Heart left ventricle (tissue), 16 donors: ENCODE measurements around the gene TNRC6A. TPM values are rescaled to one million over a fixed set of nuclear protein-coding genes. Genes with fewer than 3 reads are reported as not detected.

Experiments used
- ATAC-seq, 4 donors: fragments of 200-7000 bp; cut with Tn5 transposase; one replicate each; pipeline ENCODE4 v1.9.1; 2020 to 2022; ENCODE audit warnings: moderate library complexity in 4 of 4, mild to moderate bottlenecking in 3 of 4, moderate number of reproducible peaks in 1 of 4
- DNase-seq, 5 donors: peaks; one replicate each; pipeline ENCODE4 v3.0.0-alpha.2; 2020
- H3K27ac ChIP-seq, 12 donors: fragments of 200-600 bp; sonication (generic) in 4 of 12; one replicate each; pipeline versions ENCODE4 v1.5.0 to v1.8.0; 2016 to 2022; ENCODE audit warnings: mild to moderate bottlenecking in 2 of 12
- H3K27me3 ChIP-seq, 9 donors: fragments of 200-600 bp; sonication (generic) in 2 of 9; one replicate each; pipeline versions ENCODE4 v1.5.1 to v1.8.0; 2016 to 2022; ENCODE audit warnings: mild to moderate bottlenecking in 3 of 9
- H3K36me3 ChIP-seq, 9 donors: fragments of 200-600 bp; sonication (generic) in 2 of 9; one replicate each; pipeline versions ENCODE4 v1.5.0 to v1.8.0; 2018 to 2022; ENCODE audit warnings: mild to moderate bottlenecking in 2 of 9
- H3K4me1 ChIP-seq, 12 donors: fragments of 200-600 bp; sonication (generic) in 4 of 12; one replicate each; pipeline versions ENCODE4 v1.5.0 to v1.8.0; 2016 to 2022; ENCODE audit warnings: mild to moderate bottlenecking in 3 of 12
- H3K4me3 ChIP-seq, 12 donors: fragments of 200-600 bp; sonication (generic) in 4 of 12; one replicate each; pipeline versions ENCODE4 v1.5.0 to v1.8.0; 2017 to 2022; ENCODE audit warnings: mild to moderate bottlenecking in 9 of 12, moderate library complexity in 4 of 12
- H3K9me3 ChIP-seq, 12 donors: fragments of 200-600 bp; sonication (generic) in 4 of 12; one replicate each; pipeline versions ENCODE4 v1.5.0 to v1.8.0; 2016 to 2022; ENCODE audit warnings: mild to moderate bottlenecking in 1 of 12
- POLR2A ChIP-seq, 2 donors: fragments of 450-650 bp; IDR thresholded peaks; one replicate each; pipeline ENCODE4 v1.6.1; 2017; ENCODE audit warnings: antibody characterized with exemption in 2 of 2, mild to moderate bottlenecking in 2 of 2, moderate library complexity in 2 of 2
- WGBS, 4 donors: extraction: QIAGEN DNeasy Blood & Tissue Kit in 2 of 4; methylation state at CpG; one replicate each; pipeline versions ENCODE4 v1.1.5 to v1.1.7; 2013 to 2018; 5-methylcytosine and 5-hydroxymethylcytosine counted together
- intact Hi-C, 10 donors: fragments of 100-400 bp; cut with DNase I; formaldehyde crosslinking; loops; one replicate each; pipeline versions ENCODE4 v1.11.1 to v1.14.2; 2022
- polyA plus RNA-seq, 2 donors: library from polyadenylated mRNA; stranded (reverse); fragments of 200-250 nt; gene quantifications; one replicate each; pipeline ENCODE4 v1.2.3, GENCODE V29; 2013
- total RNA-seq, 9 donors: library from RNA; depleted of rRNA in 2 of 9; stranded (reverse); fragments of >200 nt in 2 of 9; fragmentation: NEBNext Ultra II Directional in 3 of 9; extraction: Animal tissue kit (Norgen Biotek cat#: 25700) in 3 of 9; gene quantifications; one replicate each; pipeline versions ENCODE4 v1.1.0 to v1.2.4, GENCODE V29; 2016 to 2023
- TF ChIP-seq, protein P1 (sequence below), 12 donors: fragments of 200-600 bp; sonication (generic) in 4 of 12; IDR thresholded peaks; one replicate each; pipeline versions ENCODE4 v1.5.0 to v1.8.0; 2018 to 2022; ENCODE audit warnings: antibody characterized with exemption in 12 of 12, mild to moderate bottlenecking in 5 of 12
- donor health status: ischemic (EF 13 %, LVEDD 7.1; RV severe dilation, severe dysfunction).
- donor health status: healthy with polysubstance abuse.
- donor health status: DM: no; HTN: yes; CAD: no.
- donor health status: DM: no; HTN: no; CAD: no.
- donor health status: ischemic (EF 25% LVEDD 6.9; RV normal size, moderate dysfunction).
- donor health status: ischemic (EF 25% LVEDD 5.7; RV mildly dilated, moderate dysfunction).
- donor health status: healthy.
- donor health status: DM: yes; HTN: yes; CAD: no.
- donor health status: ischemic (EF 35%, LVEDD 5.7; RV mildly dilated, moderate dysfunction).
- donor health status: nonischemic (EF 11% LVEDD 7.7; RV severe dilation, severe dysfunction).
- donor health status: DM: yes; HTN: yes; CAD: no.
- donor health status: PGD.
- donor health status: ischemic (EF 29% LVEDD 5.4; RV normal size, mild dysfunction).
- donor health status: nonischemic (EF 23%, LVEDD 6.1; RV moderate dilation, normal function).

TNRC6A gene
- total and polyA plus RNA-seq, 11 donors: 16.0 to 53.1 (median 35.5) TPM

DNA sequence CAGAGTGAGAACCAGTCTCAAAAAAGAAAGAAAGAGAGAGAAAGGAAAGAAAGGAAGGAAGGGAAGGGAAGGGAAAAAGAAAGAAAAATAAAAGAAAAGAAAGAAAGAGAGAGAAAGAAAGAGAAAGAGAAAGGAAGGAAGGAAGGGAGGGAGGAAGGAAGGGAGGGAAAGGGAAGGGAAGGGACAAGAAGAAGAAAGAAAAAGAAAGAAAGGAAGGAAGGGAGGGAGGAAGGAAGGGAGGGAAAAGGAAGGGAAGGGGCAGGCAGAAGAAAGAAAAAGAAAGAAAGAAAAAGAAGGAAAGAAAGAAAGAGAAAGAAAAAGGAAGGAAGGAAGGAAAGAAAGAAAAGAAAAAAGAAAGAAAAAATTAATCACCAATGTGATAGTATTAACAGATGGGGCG lies 132.0 kb downstream of the TNRC6A start:
- 73 to 86% (median 77%) methylated on average over 1 of the region's 1 CpG for WGBS, 4 donors
- TF ChIP-seq, protein P1, sequence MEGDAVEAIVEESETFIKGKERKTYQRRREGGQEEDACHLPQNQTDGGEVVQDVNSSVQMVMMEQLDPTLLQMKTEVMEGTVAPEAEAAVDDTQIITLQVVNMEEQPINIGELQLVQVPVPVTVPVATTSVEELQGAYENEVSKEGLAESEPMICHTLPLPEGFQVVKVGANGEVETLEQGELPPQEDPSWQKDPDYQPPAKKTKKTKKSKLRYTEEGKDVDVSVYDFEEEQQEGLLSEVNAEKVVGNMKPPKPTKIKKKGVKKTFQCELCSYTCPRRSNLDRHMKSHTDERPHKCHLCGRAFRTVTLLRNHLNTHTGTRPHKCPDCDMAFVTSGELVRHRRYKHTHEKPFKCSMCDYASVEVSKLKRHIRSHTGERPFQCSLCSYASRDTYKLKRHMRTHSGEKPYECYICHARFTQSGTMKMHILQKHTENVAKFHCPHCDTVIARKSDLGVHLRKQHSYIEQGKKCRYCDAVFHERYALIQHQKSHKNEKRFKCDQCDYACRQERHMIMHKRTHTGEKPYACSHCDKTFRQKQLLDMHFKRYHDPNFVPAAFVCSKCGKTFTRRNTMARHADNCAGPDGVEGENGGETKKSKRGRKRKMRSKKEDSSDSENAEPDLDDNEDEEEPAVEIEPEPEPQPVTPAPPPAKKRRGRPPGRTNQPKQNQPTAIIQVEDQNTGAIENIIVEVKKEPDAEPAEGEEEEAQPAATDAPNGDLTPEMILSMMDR (IDR thresholded peaks at IDR 0.05): no peak
- TF ChIP-seq POLR2A (IDR thresholded peaks at IDR 0.05): no peak

DNA sequence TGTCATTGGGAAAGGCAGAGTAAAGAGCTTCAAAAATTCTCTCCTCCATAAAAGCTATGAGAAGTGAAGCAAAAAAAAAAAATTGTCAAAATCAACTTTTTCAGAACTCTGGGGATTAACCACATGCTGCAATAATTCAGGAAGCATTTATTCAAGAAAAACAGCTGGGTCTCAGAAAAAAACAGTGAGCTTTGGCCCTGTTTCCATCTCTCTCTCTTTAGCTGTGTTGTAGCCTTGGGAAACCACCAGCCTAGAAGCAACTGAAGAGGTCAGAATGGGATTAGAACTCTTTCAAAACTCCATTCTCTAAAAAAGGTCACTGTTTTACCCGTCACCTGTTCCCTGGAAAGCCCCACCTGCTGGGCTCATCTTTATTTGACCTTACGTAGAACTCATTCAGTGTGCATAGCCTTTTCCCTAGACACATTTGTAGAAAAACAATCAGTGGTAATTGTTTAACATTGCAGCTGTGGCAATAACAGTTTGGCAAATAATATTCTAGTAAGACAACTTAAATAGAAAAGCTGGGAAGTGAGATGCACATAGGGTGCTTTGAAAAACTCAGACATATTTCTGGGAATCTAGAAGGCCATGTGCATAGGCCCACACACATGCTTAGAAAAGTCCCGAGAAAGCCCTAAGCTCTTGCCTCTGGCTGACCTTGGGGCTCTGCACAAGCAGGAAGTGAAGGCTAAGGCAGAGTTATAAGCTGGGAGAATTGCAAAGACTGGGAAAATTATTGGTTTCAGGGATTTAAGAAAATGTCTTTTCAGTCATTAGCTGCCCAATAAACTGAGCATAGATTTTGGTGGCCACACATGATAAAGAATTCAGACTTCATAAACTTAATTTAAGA lies 134.4 kb downstream of the TNRC6A start:
- no peaks in the 10 kb centered on the region for H3K4me1 ChIP-seq
- H3K9me3 ChIP-seq: peaks cover 0 to 31% (median 3%) of the 10 kb centered on the region in 12 donors
- 77 to 82% (median 79%) methylated on average over 3 of the region's 3 CpGs for WGBS, 4 donors
- H3K27ac ChIP-seq: no peak overlapping the region
- H3K27me3 ChIP-seq: no peaks in the 10 kb centered on the region
- no peaks in the 10 kb centered on the region for H3K36me3 ChIP-seq
- ATAC-seq: no peak
- TF ChIP-seq POLR2A (IDR thresholded peaks at IDR 0.05): no peak
- TF ChIP-seq, protein P1 (IDR thresholded peaks at IDR 0.05): no peak
- intact Hi-C loops: no loop called here
- H3K4me3 ChIP-seq: no peak overlapping the region
- DNase-seq: no peak

More for the DNA sequence above, 132.0 kb downstream of the TNRC6A start:
- no peak for ATAC-seq
- Histone ChIP-seq H3K4me3 (no peak overlapping the region), H3K27me3 (no peaks in the 10 kb centered on the region), H3K36me3 (no peaks in the 10 kb centered on the region), H3K4me1 (no peaks in the 10 kb centered on the region), H3K9me3 (peaks cover 0 to 24% (median 3%) of the 10 kb centered on the region in 12 donors), H3K27ac (no peak overlapping the region)
- no peak for DNase-seq
- intact Hi-C loops: no loop called here

DNA sequence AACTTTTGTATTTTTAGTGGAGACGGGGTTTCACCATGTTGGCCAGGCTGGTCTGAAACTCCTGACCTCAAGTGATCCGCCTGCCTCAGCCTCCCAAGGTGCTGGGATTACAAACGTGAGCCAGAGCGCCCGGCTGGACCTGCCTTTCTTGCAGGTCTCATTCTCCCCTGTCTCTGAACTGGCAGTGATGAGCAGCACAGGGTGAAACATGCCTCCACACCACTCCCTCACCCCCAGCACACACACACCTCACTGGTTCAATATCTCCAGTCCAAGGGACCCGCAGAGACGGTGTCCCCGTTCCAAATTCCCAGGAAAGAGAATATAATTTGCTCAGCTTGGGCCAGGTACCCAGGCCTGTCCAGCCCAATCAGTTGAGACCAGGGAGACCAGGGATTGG lies 139.6 kb downstream of the TNRC6A start:
- ATAC-seq: no peak
- TF ChIP-seq POLR2A (IDR thresholded peaks at IDR 0.05): no peak
- TF ChIP-seq, protein P1 (IDR thresholded peaks at IDR 0.05): no peak
- H3K27ac ChIP-seq: no peak overlapping the region
- H3K9me3 ChIP-seq: peaks cover 0 to 22% (median 1%) of the 10 kb centered on the region in 12 donors
- H3K4me3 ChIP-seq: no peak overlapping the region
- 80 to 83% (median 82%) methylated on average over 8 of the region's 8 CpGs for WGBS, 4 donors
- H3K36me3 ChIP-seq: no peaks in the 10 kb centered on the region
- no peak for DNase-seq
- intact Hi-C loops: no loop called here
- no peaks in the 10 kb centered on the region for H3K27me3 ChIP-seq
- no peaks in the 10 kb centered on the region for H3K4me1 ChIP-seq

GRCh38 chr16:24871891-24872290 lies 142.4 kb downstream of the TNRC6A start:
- no peak for DNase-seq
- Histone ChIP-seq H3K27ac (no peak overlapping the region), H3K9me3 (peaks cover 0 to 3% (median 0%) of the 10 kb centered on the region in 12 donors), H3K4me3 (no peak overlapping the region), H3K36me3 (no peaks in the 10 kb centered on the region), H3K4me1 (no peaks in the 10 kb centered on the region), H3K27me3 (no peaks in the 10 kb centered on the region)
- intact Hi-C loops: no loop called here
- ATAC-seq: no peak
- TF ChIP-seq, protein P1 (IDR thresholded peaks at IDR 0.05): no peak
- TF ChIP-seq POLR2A (IDR thresholded peaks at IDR 0.05): no peak
- 86 to 93% (median 92%) methylated on average over 5 of the region's 5 CpGs for WGBS, 4 donors
